BLaER1 treated with 17β-estradiol and CSF1 and Interleukin-3, amounts not matched to agents 10 nM and 100 nM (cell line): ENCODE data around the gene NDUFAF5.
"Not testable (repeated sequence)": the region's sequence is repeated elsewhere in the genome, so short reads cannot be mapped to it uniquely, and the experiment has no call there.

Experiments
- H3K27ac ChIP-seq, 11 experiments: shearing (Covaris generic); formaldehyde crosslinking; 2 replicates each; pipeline ENCODE4 v1.8.1; 2022
- H3K27me3 ChIP-seq, 11 experiments: shearing (Covaris generic); formaldehyde crosslinking; 2 replicates each; pipeline ENCODE4 v1.8.1; 2022
- H3K36me3 ChIP-seq, 11 experiments: shearing (Covaris generic); formaldehyde crosslinking; 2 replicates each; pipeline ENCODE4 v1.8.1; 2022
- H3K4me1 ChIP-seq, 10 experiments: shearing (Covaris generic); formaldehyde crosslinking; 2 replicates each; pipeline ENCODE4 v1.8.1; 2022
- H3K4me2 ChIP-seq, 11 experiments: shearing (Covaris generic); formaldehyde crosslinking; 2 replicates each; pipeline ENCODE4 v1.8.1; 2022
- H3K4me3 ChIP-seq, 10 experiments: shearing (Covaris generic); formaldehyde crosslinking; 2 replicates each; pipeline ENCODE4 v1.8.1; 2022
- H3K9ac ChIP-seq, 11 experiments: shearing (Covaris generic); formaldehyde crosslinking; 2 replicates each; pipeline ENCODE4 v1.8.1; 2022
- H3K9me3 ChIP-seq, 11 experiments: shearing (Covaris generic); formaldehyde crosslinking; replicated peaks in 1 of 11; 2 replicates each; pipeline ENCODE4 v1.8.1; 2022
- H4K20me1 ChIP-seq, 11 experiments: shearing (Covaris generic); formaldehyde crosslinking; 2 replicates each; pipeline ENCODE4 v1.8.1; 2022
- Cebpa-rat ChIP-seq, 11 experiments: shearing (Covaris generic); IDR thresholded peaks; 2 replicates each; pipeline ENCODE4 v1.8.1; 2022

The NDUFAF5 gene

DNA sequence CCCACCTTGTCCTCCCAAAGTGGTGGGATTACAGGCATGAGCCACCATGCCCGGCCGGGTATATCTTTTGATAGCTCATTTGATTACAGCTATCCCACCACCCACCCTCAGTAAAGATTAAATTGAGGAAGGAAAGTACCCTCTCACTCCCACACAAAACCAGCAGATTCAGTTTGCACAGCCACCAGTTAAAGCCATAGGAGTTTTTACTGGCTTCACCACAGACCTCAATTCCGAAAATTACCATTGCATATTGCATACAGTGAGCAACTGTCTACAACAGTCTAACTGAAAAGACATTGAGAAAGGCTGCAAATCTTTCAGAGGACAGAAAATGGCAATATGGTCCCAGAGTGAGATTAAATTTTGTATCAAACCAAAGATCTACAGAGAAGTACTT, 35.0 kb upstream of the NDUFAF5 start:
- H3K4me3 ChIP-seq = no peak overlapping the region
- no peak overlapping the region for H3K4me2 ChIP-seq
- H3K27me3 ChIP-seq = no peaks in the 10 kb centered on the region
- H3K9ac ChIP-seq = no peak overlapping the region
- TF ChIP-seq Cebpa-rat (IDR thresholded peaks at IDR 0.05) = no peak
- peaks cover 0 to 19% (median 0%) of the 10 kb centered on the region in 11 experiments; a peak in 4 of 22 replicates for H4K20me1 ChIP-seq
- H3K36me3 ChIP-seq = peaks cover 63 to 99% (median 85%) of the 10 kb centered on the region in 11 experiments
- no peaks in the 10 kb centered on the region for H3K4me1 ChIP-seq
- H3K27ac ChIP-seq = no peak overlapping the region
- no peaks in the 10 kb centered on the region for H3K9me3 ChIP-seq

DNA sequence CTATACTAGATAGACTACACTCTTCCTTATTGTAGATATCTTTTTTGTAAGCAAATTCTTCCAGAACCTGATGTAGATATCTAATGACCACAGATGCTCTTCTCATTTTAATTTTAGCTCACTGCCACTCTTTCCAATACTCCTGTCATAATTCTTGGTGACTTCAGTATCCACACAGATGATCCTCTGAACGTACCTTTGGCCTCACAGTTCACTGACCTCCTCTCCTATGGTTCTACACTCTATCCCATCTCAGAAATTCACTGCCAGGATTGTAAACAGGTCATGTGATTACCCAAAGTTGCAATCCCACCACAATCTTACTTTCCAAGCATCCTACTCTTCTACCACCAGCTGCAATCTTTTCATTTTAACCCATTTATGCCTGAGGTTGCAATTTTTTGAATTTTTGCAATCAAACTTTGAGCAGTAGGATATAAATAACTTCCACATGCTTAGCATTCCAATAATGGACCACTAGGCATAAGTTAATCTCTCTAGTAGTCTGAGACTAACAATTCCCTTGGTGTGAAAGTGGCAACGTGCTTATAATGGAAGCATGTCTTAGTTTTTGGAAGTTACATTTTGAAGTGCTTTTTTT, 31.3 kb upstream of the NDUFAF5 start:
- Histone ChIP-seq H3K27me3 (no peaks in the 10 kb centered on the region), H3K4me3 (no peak overlapping the region), H3K27ac (no peak overlapping the region), H3K36me3 (peaks cover 66 to 100% (median 94%) of the 10 kb centered on the region in 11 experiments), H3K4me1 (no peaks in the 10 kb centered on the region), H3K9me3 (no peaks in the 10 kb centered on the region), H3K9ac (no peak overlapping the region), H3K4me2 (no peak overlapping the region), H4K20me1 (peaks cover 0 to 20% (median 0%) of the 10 kb centered on the region in 11 experiments; a peak in 3 of 22 replicates)
- no peak for TF ChIP-seq Cebpa-rat (IDR thresholded peaks at IDR 0.05)

DNA sequence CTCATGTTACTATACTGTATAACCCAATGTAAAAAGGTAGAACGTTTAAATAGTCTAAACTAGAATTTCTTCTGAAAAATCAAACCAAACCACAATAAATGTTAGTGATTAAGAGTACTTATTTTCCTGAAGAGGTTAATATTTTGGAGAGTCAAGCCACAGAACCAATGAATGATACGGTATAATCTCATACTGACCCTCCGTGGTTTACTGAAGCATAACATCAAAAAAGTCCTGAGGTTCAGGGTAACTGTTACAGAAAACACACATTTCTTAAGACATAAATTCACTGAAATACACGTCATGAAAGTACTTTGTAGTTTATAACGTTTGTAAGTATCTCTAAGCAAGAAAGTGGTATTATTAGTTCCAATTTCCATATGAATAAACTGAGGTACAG, 29.0 kb upstream of the NDUFAF5 start:
- no peak overlapping the region for H3K27ac ChIP-seq
- peaks cover 72 to 96% (median 91%) of the 10 kb centered on the region in 11 experiments for H3K36me3 ChIP-seq
- no peak overlapping the region for H3K9ac ChIP-seq
- no peak overlapping the region for H3K4me3 ChIP-seq
- no peaks in the 10 kb centered on the region for H3K9me3 ChIP-seq
- H4K20me1 ChIP-seq = peaks cover 0 to 14% (median 0%) of the 10 kb centered on the region in 11 experiments; a peak in 3 of 22 replicates
- no peaks in the 10 kb centered on the region for H3K4me1 ChIP-seq
- no peak for TF ChIP-seq Cebpa-rat (IDR thresholded peaks at IDR 0.05)
- no peak overlapping the region for H3K4me2 ChIP-seq
- H3K27me3 ChIP-seq = no peaks in the 10 kb centered on the region

DNA sequence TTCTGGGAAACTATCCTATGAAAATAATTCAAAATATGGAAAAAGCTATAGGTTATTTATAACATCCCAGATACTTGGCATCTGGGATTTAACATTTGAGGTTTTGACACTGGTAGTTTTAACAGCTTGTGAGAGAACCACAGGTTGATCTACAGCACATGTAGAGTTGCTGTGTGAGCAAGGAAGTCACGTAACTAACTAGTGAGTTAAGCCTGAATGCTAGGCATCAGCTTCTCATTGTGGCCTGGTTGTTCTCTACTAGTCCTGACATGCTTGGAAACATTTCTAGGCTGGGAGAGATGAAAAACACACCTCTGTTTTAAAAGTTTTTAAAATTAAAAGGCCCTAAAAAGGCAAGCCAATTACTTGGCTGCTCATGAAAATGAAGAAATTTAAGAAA, 28.3 kb upstream of the NDUFAF5 start:
- H3K4me1 ChIP-seq = no peaks in the 10 kb centered on the region
- H4K20me1 ChIP-seq = peaks cover 0 to 14% (median 0%) of the 10 kb centered on the region in 11 experiments; a peak in 3 of 22 replicates
- H3K36me3 ChIP-seq = peaks cover 69 to 94% (median 88%) of the 10 kb centered on the region in 11 experiments
- no peak overlapping the region for H3K27ac ChIP-seq
- no peak overlapping the region for H3K4me2 ChIP-seq
- no peak for TF ChIP-seq Cebpa-rat (IDR thresholded peaks at IDR 0.05)
- no peak overlapping the region for H3K4me3 ChIP-seq
- no peak overlapping the region for H3K9ac ChIP-seq
- no peaks in the 10 kb centered on the region for H3K27me3 ChIP-seq
- H3K9me3 ChIP-seq = peaks cover 0 to 4% (median 0%) of the 10 kb centered on the region in 11 experiments; a peak in 1 of 22 replicates

DNA sequence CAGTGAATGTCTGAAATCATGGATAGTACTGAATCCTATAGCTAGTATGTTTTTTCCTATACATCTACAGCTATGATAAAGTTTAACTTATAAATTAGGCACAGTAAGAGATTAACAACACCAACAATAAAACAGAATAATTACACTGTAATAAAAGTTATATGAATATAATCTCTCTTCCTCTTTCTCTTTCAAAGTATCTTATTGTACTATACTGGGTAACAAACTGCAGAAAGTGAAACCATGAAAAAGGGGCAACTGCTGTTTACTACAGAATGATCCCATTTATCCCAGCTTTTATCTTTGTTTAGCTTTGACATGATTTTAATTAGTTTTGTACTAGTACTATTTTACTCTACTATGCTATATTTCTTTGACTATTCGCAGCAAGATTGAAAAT, 25.9 kb upstream of the NDUFAF5 start:
- Histone ChIP-seq H3K4me2 (no peak overlapping the region), H4K20me1 (peaks cover 0 to 14% (median 0%) of the 10 kb centered on the region in 11 experiments; a peak in 3 of 22 replicates), H3K36me3 (peaks cover 79 to 94% (median 89%) of the 10 kb centered on the region in 11 experiments), H3K27me3 (no peaks in the 10 kb centered on the region), H3K4me3 (no peak overlapping the region), H3K4me1 (no peaks in the 10 kb centered on the region), H3K9me3 (peaks cover 0 to 6% (median 0%) of the 10 kb centered on the region in 11 experiments; a peak in 2 of 22 replicates), H3K9ac (no peak overlapping the region), H3K27ac (no peak overlapping the region)
- no peak for TF ChIP-seq Cebpa-rat (IDR thresholded peaks at IDR 0.05)

DNA sequence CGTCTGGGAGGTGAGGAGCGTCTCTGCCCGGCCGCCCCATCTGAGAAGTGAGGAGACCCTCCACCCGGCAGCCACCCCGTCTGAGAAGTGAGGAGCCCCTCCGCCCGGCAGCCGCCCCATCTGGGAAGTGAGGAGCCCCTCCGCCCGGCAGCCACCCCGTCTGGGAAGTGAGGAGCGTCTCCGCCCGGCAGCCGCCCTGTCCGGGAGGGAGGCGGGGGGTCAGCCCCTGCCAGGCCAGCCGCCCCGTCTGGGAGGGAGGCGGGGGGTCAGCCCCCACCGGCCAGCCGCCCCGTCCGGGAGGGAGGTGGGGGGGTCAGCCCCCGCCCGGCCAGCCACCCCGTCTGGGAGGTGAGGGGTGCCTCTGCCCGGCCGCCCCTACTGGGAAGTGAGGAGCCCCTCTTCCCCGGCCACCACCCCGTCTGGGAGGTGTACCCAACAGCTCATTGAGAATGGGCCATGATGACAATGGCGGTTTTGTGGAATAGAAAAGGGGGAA, 24.3 kb upstream of the NDUFAF5 start:
- H3K9ac ChIP-seq, H3K4me3 ChIP-seq, H3K4me2 ChIP-seq, H3K9me3 ChIP-seq, H3K27me3 ChIP-seq, H3K4me1 ChIP-seq, H3K27ac ChIP-seq: not testable (repeated sequence)
- Histone ChIP-seq H3K36me3 (peaks cover 81 to 94% (median 90%) of the 10 kb centered on the region in 11 experiments), H4K20me1 (peaks cover 0 to 14% (median 0%) of the 10 kb centered on the region in 11 experiments; a peak in 4 of 22 replicates)

DNA sequence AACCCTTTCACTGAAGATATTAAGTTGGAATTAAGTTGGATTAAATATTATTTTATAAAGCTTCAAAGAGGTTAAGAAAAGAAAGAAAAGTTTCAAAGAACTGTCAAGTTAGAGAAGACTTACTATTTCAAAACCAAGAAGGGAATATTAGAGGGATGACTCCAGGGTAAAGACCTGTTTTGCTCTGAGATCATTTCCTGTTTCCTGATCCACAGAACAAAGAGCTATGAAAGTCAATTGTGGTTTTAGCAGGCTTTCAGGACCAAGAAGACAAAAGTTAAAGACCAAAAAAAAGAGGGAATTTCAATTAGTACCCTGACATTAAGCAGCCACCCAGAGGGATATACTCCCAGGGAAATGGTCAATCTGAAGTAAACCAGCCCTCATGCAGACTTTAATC, 19.5 kb upstream of the NDUFAF5 start:
- Histone ChIP-seq H3K27ac (no peak overlapping the region), H3K4me1 (peaks cover 0 to 6% (median 3%) of the 10 kb centered on the region in 10 experiments; a peak in 8 of 20 replicates), H3K4me2 (peak overlapping the region in 2 of 11 experiments; percentile 35 to 39; a peak in 3 of 22 replicates), H4K20me1 (peaks cover 0 to 9% (median 0%) of the 10 kb centered on the region in 11 experiments; a peak in 3 of 22 replicates), H3K27me3 (no peaks in the 10 kb centered on the region), H3K9me3 (peaks cover 22 to 38% (median 31%) of the 10 kb centered on the region in 11 experiments), H3K36me3 (peaks cover 87 to 95% (median 92%) of the 10 kb centered on the region in 11 experiments), H3K4me3 (no peak overlapping the region), H3K9ac (no peak overlapping the region)
- TF ChIP-seq Cebpa-rat (IDR thresholded peaks at IDR 0.05) = no peak

DNA sequence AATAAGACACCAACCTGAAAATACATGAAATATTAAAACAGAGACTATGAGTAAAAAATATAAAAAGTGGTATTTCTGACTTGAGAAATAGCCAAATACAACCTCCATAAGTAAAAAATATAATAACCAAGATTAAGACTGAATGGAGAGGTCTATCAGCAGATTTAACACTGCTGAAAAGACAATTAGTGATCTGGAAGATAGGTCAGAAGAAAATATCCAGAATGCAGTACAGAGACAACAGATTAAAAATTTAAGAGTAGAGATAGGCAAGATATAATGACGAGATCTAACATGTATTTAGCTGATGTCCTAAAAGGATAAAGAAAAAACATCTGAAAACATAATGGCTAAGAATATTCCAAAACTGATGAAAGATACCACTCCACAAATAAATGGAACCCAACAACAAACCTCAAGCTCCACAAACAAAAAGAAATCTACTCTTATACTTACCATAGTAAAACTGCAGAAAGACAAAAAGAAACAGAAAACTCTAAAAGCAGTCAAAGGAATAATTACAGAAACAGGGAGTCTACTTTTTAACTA, 18.9 kb upstream of the NDUFAF5 start:
- Histone ChIP-seq H3K27ac (no peak overlapping the region), H3K27me3 (no peaks in the 10 kb centered on the region), H4K20me1 (peaks cover 0 to 9% (median 0%) of the 10 kb centered on the region in 11 experiments; a peak in 3 of 22 replicates), H3K4me2 (no peak overlapping the region), H3K4me3 (no peak overlapping the region), H3K36me3 (peaks cover 93 to 99% (median 97%) of the 10 kb centered on the region in 11 experiments), H3K4me1 (peaks cover 0 to 6% (median 3%) of the 10 kb centered on the region in 10 experiments; a peak in 8 of 20 replicates), H3K9me3 (peaks cover 22 to 38% (median 31%) of the 10 kb centered on the region in 11 experiments), H3K9ac (no peak overlapping the region)
- no peak for TF ChIP-seq Cebpa-rat (IDR thresholded peaks at IDR 0.05)

DNA sequence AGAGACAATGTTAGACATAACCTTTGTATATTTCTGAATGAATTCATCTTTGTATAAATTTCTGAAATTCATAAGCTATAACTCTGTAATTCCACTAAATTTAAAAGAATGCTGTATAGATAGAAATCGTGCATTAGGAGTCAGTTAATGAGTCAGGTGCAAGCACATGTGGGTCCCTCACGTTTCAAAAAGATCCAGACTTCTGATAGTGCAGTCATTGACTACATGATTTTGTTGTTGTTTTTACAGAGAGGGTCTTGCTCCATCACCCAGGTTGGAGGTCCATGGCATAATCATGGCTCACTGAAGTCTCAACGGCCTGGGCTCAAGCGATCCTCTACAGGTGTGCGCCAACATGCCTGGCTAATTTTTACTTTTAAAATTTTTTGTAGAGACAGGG, 14.7 kb upstream of the NDUFAF5 start:
- H3K9me3 ChIP-seq = peaks cover 22 to 35% (median 30%) of the 10 kb centered on the region in 11 experiments
- no peak overlapping the region for H3K27ac ChIP-seq
- H3K4me1 ChIP-seq = peaks cover 0 to 6% (median 3%) of the 10 kb centered on the region in 10 experiments; a peak in 8 of 20 replicates
- H3K36me3 ChIP-seq = peaks cover 78 to 100% (median 94%) of the 10 kb centered on the region in 11 experiments
- no peak overlapping the region for H3K4me3 ChIP-seq
- H4K20me1 ChIP-seq = peaks cover 0 to 11% (median 0%) of the 10 kb centered on the region in 11 experiments; a peak in 3 of 22 replicates
- H3K9ac ChIP-seq = no peak overlapping the region
- H3K27me3 ChIP-seq = no peaks in the 10 kb centered on the region
- H3K4me2 ChIP-seq = no peak overlapping the region
- no peak for TF ChIP-seq Cebpa-rat (IDR thresholded peaks at IDR 0.05)
